PC-9 (cell line): ENCODE measurements around the gene HIVEP2. TPM values are rescaled to one million over a fixed set of nuclear protein-coding genes. Genes with fewer than 3 reads are reported as not detected.

Experiments
- BruUV-seq: library from RNA; stranded (reverse); fragments of 400-500 nt; replicated peaks from 2 replicates; lab custom pipeline; 2021; lab: Mats Ljungman, UMichigan
- CTCF ChIA-PET: fragments of 300-600 bp; sonication (Branson Sonifier 250); formaldehyde crosslinking; loops from one replicate; lab custom pipeline; 2022; ENCODE audit warnings: antibody characterized with exemption; lab: Charles Lee
- POLR2A ChIA-PET: fragments of 300-600 bp; sonication (Branson Sonifier 250); formaldehyde crosslinking; loops from one replicate; lab custom pipeline; 2022; ENCODE audit warnings: antibody characterized with exemption; ENCODE audit not compliant: unreplicated experiment; lab: Charles Lee
- DNase-seq, 2 experiments: peaks; one replicate each; pipeline versions ENCODE4 v3.0.0 to v3.0.0-alpha.2; 2015 to 2022; ENCODE audit warnings: mixed read lengths in 1 of 2
- H2AFZ ChIP-seq: fragments of 200-600 bp; sonication (generic); 2 replicates; pipeline ENCODE4 v1.8.1; 2017; ENCODE audit warnings: antibody characterized with exemption
- H3F3A ChIP-seq: fragments of 200-600 bp; sonication (generic); 2 replicates; pipeline ENCODE4 v1.8.1; 2017; ENCODE audit warnings: antibody characterized with exemption, mild to moderate bottlenecking, low read depth; ENCODE audit not compliant: insufficient read depth
- H3K27ac ChIP-seq: fragments of 200-600 bp; sonication (generic); 2 replicates; pipeline ENCODE4 v1.6.1; 2016; ENCODE audit warnings: mixed run types
- H3K27me3 ChIP-seq: fragments of 200-600 bp; sonication (generic); 2 replicates; pipeline ENCODE4 v1.6.1; 2016; ENCODE audit warnings: low read depth, mixed run types; ENCODE audit not compliant: insufficient read depth
- H3K36me3 ChIP-seq: fragments of 200-600 bp; sonication (generic); 2 replicates; pipeline ENCODE4 v1.6.1; 2016; ENCODE audit warnings: low read depth, mixed run types
- H3K4me1 ChIP-seq: fragments of 200-600 bp; sonication (generic); replicated peaks from 2 replicates; pipeline ENCODE4 v1.6.1; 2016; ENCODE audit warnings: mixed run types; ENCODE audit not compliant: insufficient read depth
- H3K4me2 ChIP-seq: fragments of 200-600 bp; sonication (generic); 2 replicates; pipeline ENCODE4 v1.6.1; 2017; ENCODE audit warnings: mixed run types
- H3K4me3 ChIP-seq: fragments of 200-600 bp; sonication (generic); 2 replicates; pipeline ENCODE4 v1.6.1; 2016; ENCODE audit warnings: mixed run types
- H3K79me2 ChIP-seq: fragments of 200-600 bp; sonication (generic); 2 replicates; pipeline ENCODE4 v1.6.1; 2017; ENCODE audit warnings: low read depth, mixed run types
- H3K9me2 ChIP-seq: fragments of 200-600 bp; sonication (generic); 2 replicates; pipeline ENCODE4 v1.8.1; 2017; ENCODE audit warnings: mild to moderate bottlenecking; ENCODE audit not compliant: insufficient read depth
- H3K9me3 ChIP-seq: fragments of 200-600 bp; sonication (generic); 2 replicates; pipeline ENCODE4 v1.8.1; 2016; ENCODE audit warnings: low read depth; ENCODE audit not compliant: insufficient read depth
- H4K20me1 ChIP-seq: fragments of 200-600 bp; sonication (generic); 2 replicates; pipeline ENCODE4 v1.8.1; 2017; ENCODE audit not compliant: insufficient read depth
- CTCF ChIP-seq: fragments of 200-600 bp; sonication (generic); conservative IDR thresholded peaks from 2 replicates; pipeline ENCODE4 v1.6.1; 2017; ENCODE audit warnings: mixed run types, antibody characterized with exemption, mild to moderate bottlenecking, moderate library complexity
- EZH2 ChIP-seq: fragments of 200-600 bp; sonication (generic); IDR thresholded peaks from 2 replicates; pipeline ENCODE4 v1.8.0; 2017; ENCODE audit warnings: antibody characterized with exemption, low read depth
- intact Hi-C: fragments of 100-400 bp; cut with micrococcal nuclease; formaldehyde crosslinking; loops from one replicate; pipeline ENCODE4 v1.10.0; 2022; ENCODE audit not compliant: unreplicated experiment
- total RNA-seq: library from RNA; stranded (reverse); gene quantifications from 2 replicates; pipeline ENCODE4 v1.2.3, GENCODE V29; 2021

HIVEP2 gene
- total RNA-seq, 1 experiment from 2014 or later: 10.3 TPM

DNA sequence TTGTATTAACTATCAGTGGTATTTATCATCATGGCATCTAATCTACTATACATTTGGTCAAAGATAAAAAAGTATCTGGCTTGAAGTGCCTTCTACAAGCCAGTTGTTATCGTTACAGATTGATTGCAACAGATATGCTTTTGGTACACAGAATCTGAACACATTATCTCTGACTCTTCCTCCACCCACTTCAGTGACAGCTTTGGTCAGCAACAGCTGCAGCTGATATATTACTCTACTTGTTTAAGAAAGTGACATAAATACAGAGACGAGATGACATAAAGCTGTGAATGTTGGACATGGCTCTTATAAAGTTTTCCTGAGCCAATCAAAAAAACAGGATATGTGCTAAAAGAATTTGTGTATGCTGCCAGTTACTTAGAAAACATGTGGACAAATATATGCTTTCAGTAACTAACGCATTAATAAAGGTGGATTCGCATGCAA is 77.6 kb downstream of the HIVEP2 start:
- H3F3A ChIP-seq: peaks cover 18% of the 10 kb centered on the region
- no peak overlapping the region for H2AFZ ChIP-seq
- no peak for DNase-seq
- H3K4me2 ChIP-seq: no peak overlapping the region
- no peak overlapping the region for H3K27ac ChIP-seq
- H3K9me3 ChIP-seq: 0 out of 2 replicates have a peak, but pooled peaks cover 3% of the 10 kb centered on the region
- no peaks in the 10 kb centered on the region for H3K36me3 ChIP-seq
- no peaks in the 10 kb centered on the region for H4K20me1 ChIP-seq
- CTCF ChIA-PET: no interaction called here
- BruUV-seq: no TSS peak
- H3K79me2 ChIP-seq: peaks cover 30% of the 10 kb centered on the region
- H3K27me3 ChIP-seq: no peaks in the 10 kb centered on the region
- POLR2A ChIA-PET: no interaction called here
- TF ChIP-seq CTCF: no peak
- no peak for TF ChIP-seq EZH2
- no peaks in the 10 kb centered on the region for H3K9me2 ChIP-seq
- H3K4me3 ChIP-seq: no peak overlapping the region
- peaks cover 50% of the 10 kb centered on the region for H3K4me1 ChIP-seq
- intact Hi-C loops: no loop called here

- H3K27me3 ChIP-seq: no peaks in the 10 kb centered on the region
- H2AFZ ChIP-seq: no peak overlapping the region
- peaks cover 11% of the 10 kb centered on the region for H3F3A ChIP-seq
- H3K36me3 ChIP-seq: no peaks in the 10 kb centered on the region
- H3K4me1 ChIP-seq: peaks cover 28% of the 10 kb centered on the region
- CTCF ChIA-PET: no interaction called here
- H3K9me3 ChIP-seq: no peaks in the 10 kb centered on the region
- POLR2A ChIA-PET: interaction anchor here (0.6 kb wide), 2 partner anchors 11 to 21 kb away, joined by 4 read pairs; no protein-coding TSS in a partner anchor
- intact Hi-C loops: no loop called here
- no peak overlapping the region for H3K4me2 ChIP-seq
- no peak overlapping the region for H3K27ac ChIP-seq
- H3K4me3 ChIP-seq: no peak overlapping the region
- no peaks in the 10 kb centered on the region for H4K20me1 ChIP-seq
- DNase-seq: no peak
- no peak for TF ChIP-seq CTCF
- no peak for TF ChIP-seq EZH2
- no peaks in the 10 kb centered on the region for H3K9me2 ChIP-seq
- H3K79me2 ChIP-seq: peaks cover 8% of the 10 kb centered on the region
- BruUV-seq: no TSS peak
Observed at GRCh38 chr6:142863981-142864380, 81.0 kb downstream of the HIVEP2 start.

DNA sequence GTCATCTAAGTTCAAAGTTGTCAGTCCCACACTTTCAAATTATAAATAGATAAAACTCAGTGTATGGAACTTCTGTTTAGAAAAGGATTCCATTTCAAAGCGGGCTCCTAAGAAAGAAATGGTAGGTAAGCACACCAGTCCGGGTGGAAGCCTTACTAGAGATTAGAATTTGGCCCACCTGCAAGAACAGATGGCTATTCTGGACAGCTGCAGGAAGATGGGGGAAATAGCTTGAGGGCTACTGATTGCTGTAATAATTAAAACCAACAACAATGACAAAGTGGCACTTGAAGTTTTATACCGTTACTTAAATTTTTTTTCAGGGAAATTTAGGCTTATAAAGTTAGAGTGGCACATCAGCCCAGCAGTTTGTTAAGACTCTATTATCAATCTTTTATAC is 83.3 kb downstream of the HIVEP2 start:
- Histone ChIP-seq H3K36me3 (no peaks in the 10 kb centered on the region), H3K4me1 (0 out of 2 replicates have a peak, but pooled peaks cover 6% of the 10 kb centered on the region), H3K79me2 (peaks cover 6% of the 10 kb centered on the region), H3K4me2 (no peak overlapping the region), H3K27me3 (no peaks in the 10 kb centered on the region), H3K4me3 (no peak overlapping the region), H3K9me3 (no peaks in the 10 kb centered on the region), H4K20me1 (no peaks in the 10 kb centered on the region), H3K27ac (no peak overlapping the region), H3K9me2 (no peaks in the 10 kb centered on the region), H3F3A (no peaks in the 10 kb centered on the region; the same call in 1 of the 2 replicates), H2AFZ (no peak overlapping the region)
- BruUV-seq: no TSS peak
- CTCF ChIA-PET: no interaction called here
- DNase-seq: no peak
- intact Hi-C loops: no loop called here
- TF ChIP-seq EZH2 (no peak), CTCF (no peak)
- POLR2A ChIA-PET: no interaction called here
